Right lobe of liver (tissue), 4 donors: ENCODE data around the gene BMP8A.

Experiments used
- CTCF ChIP-seq, 4 donors: fragments of 200-600 bp in 3 of 4; fragments of 450-650 bp in 1 of 4; IDR thresholded peaks; one replicate each; pipeline versions ENCODE4 v1.5.1 to v1.8.0; 2016 to 2022; ENCODE audit warnings: antibody characterized with exemption in 4 of 4, mild to moderate bottlenecking in 2 of 4
- POLR2A ChIP-seq: fragments of 450-650 bp; IDR thresholded peaks from one replicate; pipeline ENCODE4 v1.6.1; 2017; ENCODE audit warnings: antibody characterized with exemption, mild to moderate bottlenecking
- donor health status: DM: no; HTN: no; CAD: no.
- donor health status: DM: no; HTN: no; CAD: no.
- donor health status: DM: no; HTN: yes; CAD: no.

- TF ChIP-seq POLR2A, result no peak
- no peak for TF ChIP-seq CTCF (IDR thresholded peaks at IDR 0.05)
Observed at GRCh38 chr1:39450956-39451606, 40.4 kb upstream of the BMP8A start.
